Stimulated activated CD8-positive, alpha-beta memory T cell treated with anti-CD3 and anti-CD28 coated beads, Interleukin-12 subunit alpha, Interleukin-12 subunit beta, amount 100 ng/mL, for 24 hours (primary cell): ENCODE measurements around the gene C10orf67.
"Not testable (repeated sequence)": the region's sequence is repeated elsewhere in the genome, so short reads cannot be mapped to it uniquely, and the experiment has no call there.

Source experiments
- DNase-seq: peaks from one replicate; pipeline ENCODE4 v3.0.0-alpha.2; 2020; ENCODE audit errors: extremely low read depth

C10orf67 gene

DNA sequence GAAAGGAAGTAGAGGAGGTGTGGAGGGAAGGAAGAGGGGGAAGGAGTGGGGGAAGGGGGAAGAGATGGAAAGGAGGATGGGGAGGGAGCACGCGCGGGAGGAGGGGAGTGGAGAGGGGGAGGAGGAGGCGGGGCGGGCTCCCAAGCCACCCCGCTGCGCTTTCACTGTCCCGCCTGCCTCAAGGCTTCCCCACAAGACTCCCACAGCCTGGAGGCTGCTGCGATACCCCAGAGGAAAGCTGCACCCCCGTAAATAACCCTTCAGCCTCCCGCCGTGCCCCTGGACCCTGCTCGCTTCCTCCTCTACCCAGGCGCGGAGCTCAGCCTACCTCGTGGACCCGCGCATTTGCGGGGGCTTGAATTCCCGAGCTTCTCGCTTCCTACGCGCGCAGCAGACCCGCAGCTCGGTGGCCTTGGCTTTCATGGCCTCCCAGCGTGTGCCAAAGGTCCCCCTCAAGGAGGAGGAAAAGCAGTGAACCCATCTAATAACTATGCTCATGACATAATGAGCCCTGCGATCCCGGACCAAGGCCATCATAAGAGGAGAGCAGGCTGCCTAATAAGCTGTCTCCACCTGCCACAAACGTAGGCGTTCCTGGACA, at the start of gene C10orf67:
C10orf67 (minus strand) TSS at position 557 of the 601 bp plus-strand sequence; CDS start at position 534, 23 bp downstream.
- DNase-seq = no peak

DNA sequence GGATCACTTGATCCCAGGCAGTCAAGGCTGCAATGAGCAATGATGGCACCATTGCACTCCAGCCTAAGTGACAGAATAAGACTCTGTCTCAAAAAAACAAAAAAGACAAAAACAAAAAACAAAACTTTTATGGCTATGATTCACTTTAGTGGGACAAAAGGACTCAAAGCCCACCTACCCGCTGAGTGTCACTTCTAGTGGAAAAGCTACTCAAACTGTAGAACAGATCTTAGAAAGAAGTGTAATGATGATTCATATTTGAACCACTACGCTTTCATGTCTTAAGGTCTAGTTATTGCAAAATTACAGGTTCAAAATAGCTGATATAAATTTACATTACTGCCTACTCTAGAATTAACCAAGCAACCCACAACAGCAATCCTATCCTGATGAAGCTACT, 47.2 kb upstream of the C10orf67 start:
- DNase-seq = no peak

DNA sequence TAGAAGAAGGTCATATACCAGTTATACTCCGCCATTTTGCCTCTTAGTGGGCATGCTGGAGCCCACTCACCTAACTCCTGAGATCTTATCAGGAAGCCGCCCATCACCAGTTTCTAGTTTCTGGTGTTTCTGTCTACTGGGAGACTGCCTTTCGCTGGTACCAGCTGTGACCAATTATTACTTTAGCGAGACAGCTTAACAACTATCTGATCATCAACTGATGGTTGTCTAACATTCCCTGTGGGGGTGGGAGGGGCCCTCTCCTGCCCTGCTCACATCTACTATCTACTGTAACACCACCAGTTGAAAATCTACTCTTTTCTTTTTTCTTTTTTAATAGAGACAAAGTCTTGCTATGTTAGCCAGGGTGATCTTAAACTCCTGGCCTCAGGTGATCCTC, 46.2 kb upstream of the C10orf67 start:
- DNase-seq = no peak

DNA sequence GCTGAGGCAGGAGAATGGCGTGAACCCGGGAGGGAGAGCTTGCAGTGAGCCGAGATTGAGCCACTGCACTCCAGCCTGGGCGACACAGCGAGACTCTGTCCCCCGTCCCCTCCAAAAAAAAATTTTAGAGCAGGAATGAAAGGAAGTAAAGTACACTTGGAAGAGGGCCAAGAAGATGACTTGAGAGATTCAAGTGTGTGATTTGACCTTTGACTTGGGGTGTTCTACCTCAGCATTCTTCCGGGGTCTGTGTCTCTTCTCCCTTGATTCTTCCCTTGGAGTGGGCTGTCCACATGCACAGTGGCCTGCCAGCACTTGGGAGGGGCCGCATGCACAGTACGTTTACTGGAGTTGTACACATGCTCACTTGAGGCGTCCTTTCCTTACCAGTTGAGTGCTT, 45.8 kb upstream of the C10orf67 start:
- DNase-seq = not testable (repeated sequence)

DNA sequence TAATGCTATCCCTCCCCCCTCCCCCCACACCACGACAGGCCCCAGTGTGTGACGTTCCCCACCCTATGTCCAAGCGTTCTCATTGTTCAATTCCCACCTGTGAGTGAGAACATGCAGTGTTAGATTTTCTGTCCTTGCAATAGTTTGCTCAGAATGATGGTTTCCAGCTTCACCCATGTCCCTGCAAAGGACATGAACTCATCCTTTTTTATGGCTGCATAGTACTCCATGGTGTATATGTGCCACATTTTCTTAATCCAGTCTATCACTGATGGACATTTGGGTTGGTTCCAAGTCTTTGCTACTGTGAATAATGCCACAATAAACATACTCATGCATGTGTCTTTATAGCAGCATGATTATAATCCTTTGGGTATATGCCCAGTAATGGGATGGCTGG, 42.9 kb upstream of the C10orf67 start:
- DNase-seq = not testable (repeated sequence)

DNA sequence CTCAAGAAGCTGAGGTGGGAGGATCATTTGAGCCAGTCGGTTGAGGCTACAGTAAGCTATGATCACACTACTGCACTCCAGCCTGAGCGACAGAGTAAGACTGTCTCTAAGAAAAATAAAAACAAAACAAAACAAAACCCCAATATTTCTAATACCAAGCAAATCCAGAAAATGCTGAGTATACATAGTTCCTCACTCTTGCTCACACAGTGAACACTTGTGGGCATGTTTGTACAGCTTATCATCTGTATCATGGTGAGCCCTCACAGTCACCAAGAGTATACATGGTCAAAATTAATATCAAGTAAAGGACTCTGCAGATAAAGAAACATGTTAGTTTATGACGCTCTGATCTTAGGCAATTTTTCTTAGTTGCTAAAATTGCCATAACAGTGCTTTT, 41.5 kb upstream of the C10orf67 start:
- DNase-seq = no peak

DNA sequence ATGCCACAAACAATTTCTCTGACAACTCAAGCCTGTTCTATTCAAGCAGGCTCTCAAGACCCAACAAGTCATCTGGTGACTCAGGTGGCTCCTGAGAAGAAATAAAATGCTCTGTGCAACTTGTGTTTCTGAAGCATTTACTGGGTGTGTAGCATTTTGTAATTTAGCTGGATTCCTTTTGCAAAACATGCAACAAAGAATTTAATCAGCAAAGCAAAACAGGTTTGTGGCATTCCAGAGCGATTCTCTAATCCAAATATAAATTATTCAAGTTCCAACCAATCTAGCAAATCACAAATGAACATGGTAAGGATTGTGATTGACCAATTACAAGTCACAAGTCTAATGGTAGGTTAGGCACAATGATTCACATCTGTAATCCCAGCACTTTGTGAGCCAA, 39.8 kb upstream of the C10orf67 start:
- DNase-seq = no peak

DNA sequence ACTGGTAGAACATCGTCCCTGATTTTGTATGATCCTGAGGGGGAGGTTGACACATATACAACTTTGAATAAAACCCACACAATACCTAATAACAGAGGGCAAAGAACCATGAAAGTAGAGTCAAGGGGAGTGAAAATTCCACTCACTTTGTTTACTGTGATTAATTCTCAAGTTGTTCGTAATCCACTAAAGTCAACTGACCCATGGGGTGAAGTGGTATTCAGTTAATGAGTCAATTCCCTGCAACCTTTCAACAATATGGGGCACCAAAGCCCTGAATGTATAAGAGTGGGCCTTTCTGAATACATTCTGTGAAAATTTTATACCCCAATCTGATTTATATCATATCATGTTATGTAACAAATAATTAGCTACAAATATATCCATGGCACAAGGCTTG, 39.0 kb upstream of the C10orf67 start:
- DNase-seq = no peak

DNA sequence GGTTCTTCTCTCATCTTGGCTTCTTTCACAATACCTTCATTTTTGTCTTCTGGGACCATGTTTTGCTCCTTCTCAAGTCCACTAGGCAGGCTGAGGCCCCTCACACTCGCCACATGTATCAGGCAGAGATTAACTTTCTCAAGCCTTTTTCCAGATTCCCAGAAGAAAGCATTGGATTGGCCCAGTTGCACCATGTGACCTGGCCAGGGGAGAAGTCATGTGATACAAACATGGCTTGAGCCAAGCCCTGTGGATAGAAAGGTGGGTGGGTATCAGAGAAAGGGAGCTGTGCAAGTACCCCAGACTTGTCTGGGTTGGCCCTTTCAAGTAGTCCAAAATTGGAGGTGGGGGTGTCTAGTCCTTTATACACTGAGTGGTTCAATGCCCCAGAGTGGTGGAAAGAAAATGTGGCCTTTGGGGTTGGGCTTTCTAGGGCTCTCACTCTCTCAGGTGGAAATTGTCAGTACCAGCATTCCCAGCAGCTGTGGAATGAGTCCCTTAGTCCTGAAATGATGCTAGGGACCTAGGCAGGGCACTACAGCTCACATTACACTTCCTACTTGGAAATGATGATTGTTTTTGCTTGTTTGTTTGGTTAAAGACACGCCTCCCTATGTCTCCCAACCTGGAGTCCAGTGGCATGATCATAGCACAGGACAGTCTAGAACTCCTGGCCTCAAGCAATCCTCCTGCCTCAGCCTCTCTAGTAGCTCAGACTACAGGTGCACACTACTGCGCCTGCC, 36.9 kb upstream of the C10orf67 start:
- DNase-seq = no peak

DNA sequence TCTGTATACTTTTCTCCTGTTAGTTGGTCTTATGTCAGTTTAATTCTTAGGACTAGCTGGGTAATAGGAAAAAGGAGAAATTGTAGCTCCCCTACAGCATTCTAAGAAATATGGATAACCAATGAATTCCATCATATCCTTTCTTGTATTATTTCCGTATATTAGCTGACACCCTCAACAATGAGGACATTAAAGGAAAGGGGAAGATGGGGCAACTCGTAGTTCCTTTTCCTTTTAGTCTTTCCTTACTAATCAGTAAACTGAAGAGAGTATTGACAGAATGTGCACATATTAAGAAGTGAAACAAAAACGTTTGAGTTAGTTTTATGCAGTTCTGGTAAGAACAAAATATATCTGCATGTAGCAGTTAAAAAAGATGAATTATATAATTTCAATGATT, 35.1 kb upstream of the C10orf67 start:
- no peak for DNase-seq

DNA sequence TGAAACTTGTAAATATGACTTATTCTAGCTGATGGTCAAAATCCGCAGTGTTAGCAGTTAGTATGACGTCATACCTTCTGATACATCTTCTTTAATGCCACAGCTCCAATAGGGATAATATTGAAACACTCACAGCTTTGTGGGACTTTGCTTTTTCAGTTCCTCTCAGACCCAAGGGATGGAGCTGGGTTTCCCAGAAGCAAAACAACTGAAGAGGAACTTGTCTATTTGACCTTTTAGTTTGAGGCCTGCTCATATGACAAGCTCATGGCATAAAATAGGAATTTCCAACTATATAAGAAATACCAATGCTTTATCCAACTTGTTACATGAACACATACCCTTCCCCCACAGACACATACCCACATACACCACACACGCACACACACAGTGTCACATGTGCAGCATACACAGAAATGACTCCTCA, 31.6 kb upstream of the C10orf67 start:
- no peak for DNase-seq

DNA sequence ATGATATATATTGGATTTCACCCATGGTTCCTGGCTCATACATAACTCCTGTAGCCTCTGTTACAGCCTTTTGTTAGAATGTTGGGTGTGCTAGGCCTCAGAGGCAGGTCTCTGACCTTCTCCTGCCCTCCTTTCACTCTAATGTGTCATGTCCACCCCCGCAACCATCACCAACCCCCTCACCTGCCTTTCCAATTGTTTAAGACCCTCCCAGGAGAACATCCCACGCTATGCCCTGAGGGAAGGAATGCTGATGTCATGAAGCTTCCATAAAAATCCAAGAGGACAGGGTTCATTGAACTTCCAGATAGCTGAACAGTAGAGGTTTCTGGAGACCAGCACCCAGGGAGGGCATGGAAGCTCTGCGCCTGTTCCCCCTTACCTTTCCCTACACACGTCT, 30.8 kb upstream of the C10orf67 start:
- no peak for DNase-seq

DNA sequence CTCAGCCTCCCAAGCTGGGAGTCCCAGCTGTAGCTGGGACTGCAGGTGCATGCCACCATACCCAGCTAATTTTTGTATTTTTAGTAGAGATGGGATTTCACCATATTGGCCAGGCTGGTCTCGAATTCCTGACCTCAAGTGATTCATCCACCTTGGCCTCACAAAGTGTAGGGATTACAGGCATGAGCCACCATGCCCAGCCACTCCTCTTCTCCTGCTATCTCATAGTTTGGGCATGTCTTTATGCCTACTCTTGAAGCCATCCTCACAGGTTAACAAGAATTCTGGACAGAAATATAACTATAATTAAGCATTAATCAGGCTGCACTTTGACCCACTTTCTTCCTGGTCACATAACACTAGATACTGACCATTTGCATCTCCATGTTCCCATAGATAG, 28.6 kb upstream of the C10orf67 start:
- no peak for DNase-seq

DNA sequence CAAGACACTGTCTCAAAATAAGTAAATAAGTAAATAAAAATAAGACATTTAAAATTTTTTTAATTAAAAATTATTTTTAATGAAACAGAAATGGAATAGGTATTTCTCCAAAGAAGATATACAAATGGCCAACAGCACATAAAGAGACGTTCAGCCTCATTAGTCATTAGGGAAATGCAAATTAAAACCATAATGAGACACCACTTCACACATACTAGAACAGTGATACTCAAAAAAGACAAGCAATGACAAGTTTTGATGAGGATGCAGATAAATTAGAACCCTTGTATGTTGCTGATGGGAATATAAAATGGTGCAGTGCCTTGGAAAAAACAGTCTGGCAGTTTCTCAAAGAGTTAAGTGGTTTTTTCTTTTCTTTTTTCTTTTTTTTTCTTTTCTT, 26.5 kb upstream of the C10orf67 start:
- no peak for DNase-seq

DNA sequence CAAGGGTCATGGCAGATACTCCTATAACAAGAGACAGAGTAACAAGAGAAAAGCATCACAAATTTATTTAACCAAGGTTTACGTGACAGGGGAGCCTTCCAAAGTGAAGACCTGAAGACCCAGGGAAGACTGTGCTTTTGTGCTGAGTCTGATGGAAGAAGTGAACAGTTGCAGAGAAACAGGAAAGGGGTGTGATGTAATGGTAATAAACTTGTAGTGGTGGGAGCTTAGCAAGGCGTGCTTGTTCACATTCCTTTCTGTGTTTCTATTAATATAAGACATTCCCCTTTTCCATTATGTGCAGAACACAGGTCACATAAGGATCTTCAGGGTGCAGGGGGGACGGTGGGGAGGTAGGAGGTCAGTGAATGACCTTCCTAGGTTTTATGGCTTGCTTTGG, 25.5 kb upstream of the C10orf67 start:
- no peak for DNase-seq

DNA sequence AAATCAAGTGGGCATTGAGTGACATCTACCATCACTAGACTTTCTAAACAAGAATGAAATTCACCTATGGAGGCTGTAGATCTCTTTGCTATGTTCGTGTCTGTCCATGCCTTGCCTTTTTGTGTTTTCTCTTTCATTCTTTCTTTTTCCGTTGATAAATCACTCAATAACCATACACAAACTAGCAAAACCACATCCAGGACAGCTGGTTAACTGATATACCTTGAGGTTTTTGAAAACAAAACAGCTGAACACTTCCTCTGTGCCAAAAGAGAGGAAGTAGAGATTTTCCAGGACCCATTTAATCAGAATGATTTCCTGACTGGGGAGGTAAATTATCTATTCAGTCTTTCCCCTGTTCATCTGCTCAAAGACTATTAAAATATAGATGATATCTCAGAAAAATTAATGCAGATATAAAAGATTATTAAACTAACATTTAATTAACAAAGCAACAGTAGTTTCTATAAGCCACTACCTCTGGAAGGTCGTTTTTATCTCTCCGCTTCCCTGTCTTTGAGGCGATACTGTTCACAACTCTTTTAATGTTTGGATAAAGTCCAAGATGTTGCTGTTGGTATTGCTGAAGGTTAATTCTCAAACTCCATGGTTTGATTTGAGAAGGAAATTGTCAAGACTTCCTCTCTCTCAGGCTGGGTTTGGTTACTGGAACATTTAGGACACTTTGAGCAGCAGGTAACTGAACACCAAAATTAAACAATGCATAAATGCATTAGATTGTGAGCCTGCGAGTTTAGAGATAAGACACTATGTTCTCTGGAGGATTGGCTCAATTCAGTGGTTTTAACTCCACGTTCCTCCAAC, 24.4 kb upstream of the C10orf67 start:
- no peak for DNase-seq

DNA sequence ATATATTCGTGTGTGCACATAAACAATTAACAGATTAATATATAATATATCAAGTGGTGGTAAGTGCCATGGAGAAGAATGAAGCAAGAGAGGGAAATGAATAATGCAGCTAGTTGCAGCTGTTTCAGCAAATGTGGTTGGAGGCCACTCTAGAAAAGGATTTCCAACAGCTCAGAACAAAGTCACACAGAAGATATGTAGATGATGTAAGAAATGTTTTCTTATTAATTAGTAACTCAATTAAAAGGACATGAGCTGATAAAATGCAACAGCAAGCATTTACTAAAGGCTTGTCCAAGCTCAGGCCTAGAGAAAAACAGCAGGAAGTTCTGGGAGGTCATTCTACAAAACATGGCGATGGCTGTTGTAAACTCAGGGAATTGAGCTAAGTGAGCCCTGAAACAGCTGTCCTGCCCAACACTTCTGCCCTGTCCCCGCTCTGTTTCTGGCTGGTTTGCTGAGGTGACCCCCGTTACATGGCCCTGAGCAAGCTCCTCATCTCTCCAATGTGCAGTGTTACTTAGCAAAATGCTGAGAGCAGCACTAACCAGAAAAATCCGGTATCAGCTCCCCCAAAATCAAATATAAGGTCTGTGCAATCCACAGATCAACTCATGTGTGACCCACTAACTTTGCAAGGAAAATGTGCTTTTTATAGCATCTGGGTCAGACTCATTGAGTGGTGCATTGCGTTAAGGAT, 23.4 kb upstream of the C10orf67 start:
- DNase-seq = no peak

DNA sequence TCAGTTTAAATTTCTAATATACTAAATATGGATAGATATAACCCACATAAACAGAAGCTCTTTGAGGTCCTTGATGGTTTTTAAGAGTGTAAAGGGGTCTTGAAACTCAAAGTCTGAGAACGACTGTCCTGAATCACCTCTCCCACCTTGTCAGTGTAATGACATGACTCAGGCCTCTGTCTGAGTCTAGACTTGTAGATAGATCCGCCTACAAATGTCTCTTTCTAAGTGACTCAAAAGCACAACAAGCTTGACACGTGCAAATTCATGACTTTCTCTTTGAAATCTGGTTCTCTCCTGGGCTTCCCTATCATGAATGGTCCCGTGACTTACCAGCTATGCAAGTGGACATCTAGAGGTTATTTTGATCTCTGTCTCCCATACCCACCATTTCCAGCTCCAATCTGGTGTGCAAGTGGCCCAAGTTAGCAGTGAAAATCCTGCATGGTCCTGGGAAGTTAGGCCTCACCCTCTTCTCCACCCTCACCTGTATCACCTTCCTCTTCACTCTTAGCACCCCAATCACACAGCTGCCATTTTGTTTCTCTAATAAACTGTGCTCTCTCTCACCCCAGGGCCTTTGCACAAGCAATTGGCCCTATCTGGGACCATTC, 20.9 kb upstream of the C10orf67 start:
- DNase-seq = not testable (repeated sequence)

DNA sequence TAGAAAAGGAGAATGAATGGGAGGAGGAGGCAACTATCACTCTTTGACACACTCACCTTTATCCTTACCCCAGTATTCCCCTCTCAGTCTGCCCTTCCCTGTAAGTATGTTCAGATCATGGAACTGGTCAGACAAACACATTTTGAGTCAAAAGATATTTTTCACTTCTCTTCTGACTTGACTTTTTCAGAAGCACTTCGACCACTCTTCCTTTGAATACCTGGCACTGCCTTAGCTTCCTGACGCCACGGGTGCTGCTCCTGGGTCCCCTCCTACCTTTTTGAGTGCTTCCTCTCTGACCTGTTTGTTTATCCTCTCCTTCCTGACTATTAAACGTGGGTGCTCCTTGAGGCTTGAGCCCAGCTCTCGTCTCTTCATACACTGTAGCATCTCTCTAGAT, 19.8 kb upstream of the C10orf67 start:
- no peak for DNase-seq

DNA sequence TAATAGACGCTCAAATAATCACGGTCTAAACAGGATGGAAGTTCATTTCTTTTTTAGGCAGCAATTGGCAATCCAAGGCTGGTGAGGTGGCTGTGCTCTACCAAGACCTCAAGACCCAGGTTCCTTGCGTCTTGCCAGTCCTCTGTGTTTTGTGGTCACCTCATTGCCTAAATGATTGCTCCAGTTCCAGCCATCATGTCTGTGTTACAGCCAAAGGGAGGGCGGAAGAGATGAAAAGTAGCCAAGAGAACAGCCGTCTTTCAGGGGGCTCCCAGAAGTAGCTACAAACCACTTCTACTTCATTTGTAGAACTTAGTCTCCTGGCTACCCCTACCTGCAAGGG, 19.2 kb upstream of the C10orf67 start:
- no peak for DNase-seq

DNA sequence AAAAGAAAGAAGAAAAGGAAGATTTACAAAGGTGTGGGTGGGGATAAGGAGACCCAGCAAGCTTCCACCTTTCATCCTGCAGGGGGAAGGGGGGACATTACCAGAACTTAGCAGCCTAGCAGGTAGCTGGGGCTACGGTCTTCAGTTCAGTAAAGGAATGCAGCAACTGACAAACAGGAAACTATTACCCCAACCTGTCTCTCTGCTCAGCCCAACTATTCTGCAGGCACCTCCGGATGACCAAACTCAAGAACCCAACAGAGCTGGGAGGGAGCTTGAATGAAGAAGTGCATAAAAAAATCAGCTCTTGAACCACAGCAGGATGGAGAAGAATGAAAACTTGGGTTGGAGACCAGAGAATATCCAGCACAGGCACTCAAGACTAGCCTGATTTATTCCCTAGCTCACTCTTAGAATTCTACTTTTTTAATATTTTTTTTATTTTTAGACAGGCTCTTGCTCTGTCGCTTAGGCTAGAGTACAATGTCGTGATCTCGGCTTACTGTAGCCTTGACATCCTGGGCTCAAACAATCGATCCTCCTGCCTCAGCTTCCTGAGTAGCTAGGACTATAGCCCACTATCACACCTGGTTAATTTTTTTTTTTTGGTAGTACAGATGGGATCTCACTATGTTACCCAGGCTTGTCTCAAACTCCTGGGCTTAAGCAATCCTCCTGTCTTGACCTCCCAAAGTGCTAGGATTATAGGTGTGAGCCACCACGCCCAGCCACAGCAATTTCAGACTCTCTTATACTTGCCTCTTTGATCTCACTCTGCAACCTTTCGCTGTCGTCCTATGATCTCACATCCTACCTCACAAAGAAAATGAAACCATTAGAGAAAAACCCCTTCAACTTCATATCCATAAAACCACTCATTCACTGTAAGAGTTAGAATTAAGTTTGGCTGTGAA, 18.5 kb upstream of the C10orf67 start:
- DNase-seq = no peak
